H1 (cell line): ENCODE measurements around the gene CPEB1. TPM values are rescaled to one million over a fixed set of nuclear protein-coding genes. Genes with fewer than 3 reads are reported as not detected.

Experiments used
- CTCF ChIA-PET: fragments of 300-600 bp; sonication (Branson Sonifier 250); formaldehyde crosslinking; loops from one replicate; lab custom pipeline; 2021; ENCODE audit not compliant: partially characterized antibody; lab: Charles Lee
- POLR2A ChIA-PET: fragments of 300-600 bp; sonication (Branson Sonifier 250); formaldehyde crosslinking; loops from one replicate; lab custom pipeline; 2021; ENCODE audit warnings: inconsistent platforms; ENCODE audit not compliant: partially characterized antibody; lab: Charles Lee
- DNase-seq, 2 experiments: peaks; one replicate each; pipeline versions ENCODE4 v3.0.0 to v3.0.0-alpha.2; 2010 to 2022; ENCODE audit warnings: low spot score in 2 of 2, low read depth in 1 of 2, mixed read lengths in 1 of 2
- FAIRE-seq: peaks from 2 replicates; lab custom pipeline; 2011; peaks lifted over from hg19 to GRCh38; lab: Jason Lieb, UNC
- H2AFZ ChIP-seq: 2 replicates; pipeline ENCODE4 v1.8.1; 2012; ENCODE audit warnings: low read length, inconsistent platforms
- H2AK5ac ChIP-seq: 2 replicates; pipeline ENCODE4 v1.6.1; 2013; ENCODE audit warnings: low read depth, low read length
- H2BK120ac ChIP-seq: replicated peaks from 2 replicates; pipeline ENCODE3; 2013; ENCODE audit warnings: low read depth, low read length, inconsistent platforms
- H2BK12ac ChIP-seq: 2 replicates; pipeline ENCODE4 v1.6.1; 2013; ENCODE audit warnings: low read depth, low read length
- H2BK15ac ChIP-seq: 2 replicates; pipeline ENCODE4 v1.6.1; 2013; ENCODE audit warnings: low read length
- H2BK20ac ChIP-seq: 2 replicates; pipeline ENCODE4 v1.6.1; 2013; ENCODE audit warnings: low read length
- H2BK5ac ChIP-seq: 2 replicates; pipeline ENCODE4 v1.6.1; 2013; ENCODE audit warnings: low read depth, low read length
- H3K14ac ChIP-seq: 2 replicates; pipeline ENCODE4 v1.6.1; 2013; ENCODE audit warnings: inconsistent platforms; ENCODE audit not compliant: insufficient read length
- H3K18ac ChIP-seq: 2 replicates; pipeline ENCODE4 v1.6.1; 2013; ENCODE audit warnings: low read length; ENCODE audit errors: extremely low read depth
- H3K23ac ChIP-seq: 2 replicates; pipeline ENCODE4 v1.6.1; 2013; ENCODE audit warnings: inconsistent platforms; ENCODE audit not compliant: insufficient read length
- H3K23me2 ChIP-seq: 2 replicates; pipeline ENCODE4 v1.6.1; 2013; ENCODE audit warnings: low read depth, low read length
- H3K27ac ChIP-seq: 2 replicates; pipeline ENCODE4 v1.6.1; 2011; ENCODE audit warnings: low read depth, low read length, inconsistent platforms
- H3K27me3 ChIP-seq, 4 experiments: replicated peaks in 1 of 4; 1 replicate in 1 of 4; 2 replicates in 3 of 4; pipeline versions ENCODE4 v1.6.1 to v1.8.1; 2011 to 2013; ENCODE audit warnings: low read length in 3 of 4, mild to moderate bottlenecking in 3 of 4, inconsistent platforms in 2 of 4, mixed read lengths in 2 of 4, moderate library complexity in 1 of 4; ENCODE audit not compliant: control insufficient read depth in 3 of 4, insufficient read depth in 3 of 4; ENCODE audit errors: extremely low read depth in 1 of 4
- H3K36me3 ChIP-seq, 4 experiments: 2 replicates each; pipeline versions ENCODE4 v1.6.1 to v1.8.1; 2011 to 2013; ENCODE audit warnings: mild to moderate bottlenecking in 4 of 4, low read length in 3 of 4, moderate library complexity in 2 of 4, control low read depth in 1 of 4, inconsistent platforms in 1 of 4; ENCODE audit not compliant: insufficient read depth in 4 of 4, control insufficient read depth in 2 of 4
- H3K4ac ChIP-seq: replicated peaks from 2 replicates; pipeline ENCODE3; 2013; ENCODE audit warnings: low read length, low read depth, mixed read lengths, inconsistent platforms; ENCODE audit not compliant: insufficient read length
- H3K4me1 ChIP-seq, 4 experiments: replicated peaks in 1 of 4; 1 replicate in 1 of 4; 2 replicates in 3 of 4; pipeline versions ENCODE4 v1.6.1 to v1.8.1; 2011 to 2013; ENCODE audit warnings: low read length in 3 of 4, inconsistent platforms in 2 of 4, mixed read lengths in 1 of 4; ENCODE audit not compliant: insufficient read depth in 4 of 4, control insufficient read depth in 3 of 4
- H3K4me2 ChIP-seq, 2 experiments: 2 replicates each; pipeline versions ENCODE4 v1.6.1 to v1.8.1; 2011 to 2013; ENCODE audit warnings: low read depth in 2 of 2, low read length in 2 of 2, control low read depth in 1 of 2, inconsistent platforms in 1 of 2, mild to moderate bottlenecking in 1 of 2; ENCODE audit not compliant: insufficient read depth in 1 of 2
- H3K4me3 ChIP-seq, 4 experiments: fragments of 200-600, 300-600 bp in 1 of 4; sonication (generic), shearing (Covaris generic), sonication (Bioruptor Twin) in 1 of 4; 2 replicates each; pipeline versions ENCODE4 v1.5.1 to v1.8.1; 2011 to 2016; ENCODE audit warnings: low read length in 4 of 4, low read depth in 3 of 4, control low read depth in 2 of 4, inconsistent platforms in 2 of 4, mild to moderate bottlenecking in 2 of 4, mixed read lengths in 1 of 4, moderate library complexity in 1 of 4; ENCODE audit not compliant: insufficient read depth in 2 of 4; ENCODE audit errors: extremely low read depth in 1 of 4
- H3K56ac ChIP-seq: replicated peaks from 2 replicates; pipeline ENCODE3; 2013; ENCODE audit warnings: low read depth, mild to moderate bottlenecking, mixed read lengths, low read length, inconsistent platforms; ENCODE audit not compliant: insufficient read length
- H3K79me1 ChIP-seq: 2 replicates; pipeline ENCODE4 v1.6.1; 2013; ENCODE audit warnings: low read depth, low read length, control low read depth
- H3K79me2 ChIP-seq, 2 experiments: 2 replicates each; pipeline versions ENCODE4 v1.6.1 to v1.8.1; 2012 to 2013; ENCODE audit warnings: low read length in 2 of 2, mild to moderate bottlenecking in 2 of 2, inconsistent platforms in 1 of 2; ENCODE audit not compliant: insufficient read depth in 2 of 2, control insufficient read depth in 1 of 2
- H3K9ac ChIP-seq, 4 experiments: replicated peaks in 1 of 4; 1 replicate in 1 of 4; 2 replicates in 3 of 4; pipeline versions ENCODE4 v1.6.1 to v1.8.1; 2011 to 2013; ENCODE audit warnings: low read depth in 3 of 4, low read length in 3 of 4, control low read depth in 2 of 4, mild to moderate bottlenecking in 2 of 4, moderate library complexity in 2 of 4, inconsistent platforms in 1 of 4; ENCODE audit errors: extremely low read depth in 1 of 4
- H3K9me3 ChIP-seq, 2 experiments: 2 replicates each; pipeline versions ENCODE4 v1.6.1 to v1.8.1; 2012 to 2013; ENCODE audit warnings: mild to moderate bottlenecking in 2 of 2, moderate library complexity in 2 of 2, control low read depth in 1 of 2, inconsistent platforms in 1 of 2, low read depth in 1 of 2, low read length in 1 of 2, mixed read lengths in 1 of 2; ENCODE audit not compliant: insufficient read depth in 2 of 2
- H4K20me1 ChIP-seq, 2 experiments: replicated peaks in 1 of 2; 2 replicates each; pipeline versions ENCODE3 to v1.8.1; 2011 to 2013; ENCODE audit warnings: inconsistent platforms in 2 of 2, low read length in 2 of 2, mild to moderate bottlenecking in 1 of 2; ENCODE audit not compliant: insufficient read depth in 2 of 2, control insufficient read depth in 1 of 2
- H4K5ac ChIP-seq: 2 replicates; pipeline ENCODE4 v1.6.1; 2013; ENCODE audit warnings: low read length, low read depth, mixed read lengths, inconsistent platforms; ENCODE audit not compliant: insufficient read length
- H4K8ac ChIP-seq: 2 replicates; pipeline ENCODE4 v1.8.0; 2013; ENCODE audit warnings: mild to moderate bottlenecking, moderate library complexity, low read length, inconsistent platforms; ENCODE audit not compliant: insufficient read depth; ENCODE audit errors: extremely low read depth
- H4K91ac ChIP-seq: replicated peaks from 2 replicates; pipeline ENCODE3; 2013; ENCODE audit warnings: low read length, mixed read lengths, inconsistent platforms; ENCODE audit not compliant: insufficient read length
- BCL11A ChIP-seq, 2 experiments: IDR thresholded peaks; one replicate each; pipeline ENCODE4 v1.6.1; 2011; ENCODE audit warnings: low read depth in 2 of 2, low read length in 2 of 2, mild to moderate bottlenecking in 2 of 2
- CHD2 ChIP-seq: IDR thresholded peaks from 2 replicates; pipeline ENCODE4 v1.6.1; 2012; ENCODE audit warnings: low read length, improper control_type of control experiment
- CREB1 ChIP-seq: IDR thresholded peaks from 2 replicates; pipeline ENCODE4 v1.6.1; 2012; ENCODE audit warnings: inconsistent platforms
- GTF2F1 ChIP-seq: IDR thresholded peaks from 2 replicates; pipeline ENCODE4 v1.6.1; 2012; ENCODE audit warnings: low read depth, low read length, improper control_type of control experiment, borderline replicate concordance
- HDAC2 ChIP-seq, 2 experiments: fragments of 300-600 bp in 1 of 2; sonication (generic) in 1 of 2; IDR thresholded peaks; 2 replicates each; pipeline ENCODE4 v1.6.1; 2011 to 2012; ENCODE audit warnings: low read depth in 2 of 2, low read length in 2 of 2, mild to moderate bottlenecking in 2 of 2, moderate library complexity in 2 of 2, borderline replicate concordance in 1 of 2, inconsistent platforms in 1 of 2
- NRF1 ChIP-seq: IDR thresholded peaks from 2 replicates; pipeline ENCODE4 v1.6.1; 2011; ENCODE audit warnings: mild to moderate bottlenecking, low read depth, low read length, improper control_type of control experiment
- POLR2AphosphoS5 ChIP-seq: IDR thresholded peaks from 2 replicates; pipeline ENCODE4 v1.6.1; 2011; ENCODE audit warnings: low read depth, low read length
- RFX5 ChIP-seq: IDR thresholded peaks from 2 replicates; pipeline ENCODE4 v1.6.1; 2011; ENCODE audit warnings: low read depth, low read length, improper control_type of control experiment, borderline replicate concordance
- RXRA ChIP-seq: IDR thresholded peaks from 2 replicates; pipeline ENCODE4 v1.6.1; 2011; ENCODE audit warnings: low read depth, mild to moderate bottlenecking, low read length, moderate library complexity; ENCODE audit not compliant: insufficient read depth
- SIN3A ChIP-seq, 2 experiments: IDR thresholded peaks in 1 of 2; conservative IDR thresholded peaks in 1 of 2; 2 replicates each; pipeline ENCODE4 v1.6.1; 2011 to 2012; ENCODE audit warnings: low read length in 2 of 2, improper control_type of control experiment in 1 of 2, low read depth in 1 of 2, mild to moderate bottlenecking in 1 of 2
- SIX5 ChIP-seq: IDR thresholded peaks from 2 replicates; pipeline ENCODE4 v1.6.1; 2011; ENCODE audit warnings: mild to moderate bottlenecking, low read depth, low read length
- USF2 ChIP-seq: IDR thresholded peaks from 2 replicates; pipeline ENCODE4 v1.6.1; 2011; ENCODE audit warnings: low read length, improper control_type of control experiment
- YY1 ChIP-seq: IDR thresholded peaks from 2 replicates; pipeline ENCODE4 v1.6.1; 2011; ENCODE audit warnings: low read depth, mild to moderate bottlenecking, low read length
- ZNF274 ChIP-seq: IDR thresholded peaks from 2 replicates; pipeline ENCODE4 v1.7.0; 2012; ENCODE audit warnings: low read length, borderline replicate concordance; ENCODE audit errors: extremely low read depth
- WGBS, 2 experiments: shearing (Covaris generic) in 1 of 2; methylation state at CpG; one replicate each; pipeline versions ENCODE4 v1.1.6 to v1.1.7; 2013 to 2015; ENCODE audit warnings: low lambda C conversion rate in 2 of 2, mixed read lengths in 2 of 2, inconsistent platforms in 1 of 2, low coverage in 1 of 2, missing lambda C conversion rate in 1 of 2; ENCODE audit not compliant: insufficient replicate concordance in 2 of 2, insufficient coverage in 1 of 2, insufficient read length in 1 of 2; ENCODE audit errors: extremely low coverage in 1 of 2, missing lambda C conversion rate in 1 of 2; 5-methylcytosine and 5-hydroxymethylcytosine counted together
- polyA plus RNA-seq, 7 experiments: library from polyadenylated mRNA; depleted of rRNA in 3 of 7; stranded (reverse) in 5 of 7; unstranded in 2 of 7; fragments of >200 nt in 5 of 7; fragments of 200-250 nt in 2 of 7; gene quantifications; 1 replicate in 5 of 7; 2 replicates in 1 of 7; 4 replicates in 1 of 7; pipeline versions ENCODE4 v1.2.1 to v1.2.3, GENCODE V29; 2011 to 2013; ENCODE audit warnings: missing spikeins in 2 of 7, mixed read lengths in 2 of 7
- total RNA-seq: library from RNA; stranded (reverse); fragmentation: NEBNext Ultra II Directional; extraction: Animal tissue kit (Norgen Biotek cat#: 25700); gene quantifications from 2 replicates; pipeline ENCODE4 v1.2.1, GENCODE V29; 2021

Gene CPEB1
- total and polyA plus RNA-seq, 2 of the 8 experiments (the other 6 are each of a cell fraction or from before 2014, with no cell fraction given) = 4.4 to 4.5 TPM

- no peak overlapping the region for H2BK20ac ChIP-seq
- FAIRE-seq (no peak), DNase-seq (no peak)
- no peak overlapping the region for H4K91ac ChIP-seq
- H3K4ac ChIP-seq = no peak overlapping the region
- H3K23me2 ChIP-seq = peaks cover 5% of the 10 kb centered on the region
- H2BK12ac ChIP-seq = no peak overlapping the region
- no peaks in the 10 kb centered on the region for H3K36me3 ChIP-seq
- no peak overlapping the region for H2BK15ac ChIP-seq
- ChIA-PET CTCF (interaction anchor here (0.6 to 0.7 kb wide), 2 partner anchors 53 to 358 kb away, joined by 3 read pairs; no protein-coding TSS in a partner anchor), POLR2A (no interaction called here)
- H4K5ac ChIP-seq = no peak overlapping the region
- H4K8ac ChIP-seq = no peak overlapping the region
- no peaks in the 10 kb centered on the region for H3K9me3 ChIP-seq
- 86% methylated on average over 6 of the region's 6 CpGs; no CpG with 5 or more reads in 1 of the 2 experiments for WGBS, 2 experiments
- no peak overlapping the region for H3K4me2 ChIP-seq
- no peak overlapping the region for H2BK120ac ChIP-seq
- H2AK5ac ChIP-seq = no peak overlapping the region
- no peak overlapping the region for H3K27ac ChIP-seq
- H4K20me1 ChIP-seq = no peaks in the 10 kb centered on the region
- H3K4me1 ChIP-seq = peaks cover 3 to 14% (median 7%) of the 10 kb centered on the region in 4 experiments; a peak in 5 of 7 replicates
- H3K18ac ChIP-seq = no peak overlapping the region
- no peak overlapping the region for H3K9ac ChIP-seq
- no peak overlapping the region for H3K4me3 ChIP-seq
- H3K79me2 ChIP-seq = no peaks in the 10 kb centered on the region
- no peak overlapping the region for H2BK5ac ChIP-seq
- no peaks in the 10 kb centered on the region for H3K79me1 ChIP-seq
- H3K56ac ChIP-seq = no peak overlapping the region
- no peak overlapping the region for H3K23ac ChIP-seq
- H3K27me3 ChIP-seq = 0 out of 7 replicates have a peak, but pooled peaks cover 0 to 2% (median 0%) of the 10 kb centered on the region in 4 experiments
- H2AFZ ChIP-seq = no peak overlapping the region
- H3K14ac ChIP-seq = no peak overlapping the region
- TF ChIP-seq SIX5 = no peak
- no peak for TF ChIP-seq GTF2F1
- no peak for TF ChIP-seq NRF1
- TF ChIP-seq YY1 = no peak
- TF ChIP-seq SIN3A (conservative IDR thresholded peaks at IDR 0.05 in 1 of 2, IDR thresholded peaks at IDR 0.05 in 1 of 2; ENCODE audit: low read depth in 1 of 2, low read length in 2 of 2) = no peak
- TF ChIP-seq USF2 = no peak
- TF ChIP-seq ZNF274 = no peak
- TF ChIP-seq POLR2AphosphoS5 = no peak
- TF ChIP-seq HDAC2 (IDR thresholded peaks at IDR 0.05; ENCODE audit: borderline replicate concordance in 1 of 2, low read depth in 2 of 2, low read length in 2 of 2) = no peak
- TF ChIP-seq CREB1 = no peak
- no peak for TF ChIP-seq RFX5
- TF ChIP-seq RXRA = no peak
- TF ChIP-seq CHD2 = no peak
- no peak for TF ChIP-seq BCL11A (IDR thresholded peaks at IDR 0.05; ENCODE audit: low read depth in 2 of 2, low read length in 2 of 2)
These were observed 101.7 kb downstream of the CPEB1 start for GRCh38 chr15:82545478-82545877.
